OCI-LY7 (cell line): ENCODE results near the gene TBP. TPM values are rescaled to one million over a fixed set of nuclear protein-coding genes. Genes with fewer than 3 reads are reported as not detected.

Experiments
- BruUV-seq: library from RNA; stranded (reverse); fragments of 400-500 nt; replicated peaks from 2 replicates; lab custom pipeline; 2021; lab: Mats Ljungman, UMichigan
- CTCF ChIA-PET: fragments of 300-600 bp; sonication (Branson Sonifier 250); formaldehyde crosslinking; loops from one replicate; lab custom pipeline; 2022; ENCODE audit warnings: antibody characterized with exemption; ENCODE audit not compliant: unreplicated experiment; lab: Charles Lee
- POLR2A ChIA-PET: fragments of 300-600 bp; sonication (Branson Sonifier 250); formaldehyde crosslinking; loops from one replicate; lab custom pipeline; 2022; ENCODE audit warnings: antibody characterized with exemption; lab: Charles Lee
- DNase-seq: peaks from one replicate; pipeline ENCODE4 v3.0.0-alpha.2; 2015; ENCODE audit warnings: low spot score
- H2AFZ ChIP-seq: fragments of 200-600 bp; sonication (generic), shearing (Covaris generic); 2 replicates; pipeline ENCODE4 v1.6.1; 2014; ENCODE audit warnings: mild to moderate bottlenecking, antibody characterized with exemption, low read length, moderate library complexity
- H3K27ac ChIP-seq: fragments of 200-600 bp; sonication (generic); 2 replicates; pipeline ENCODE4 v1.5.1; 2014; ENCODE audit warnings: mixed run types, low read depth, mild to moderate bottlenecking, moderate library complexity, low read length, inconsistent platforms; ENCODE audit not compliant: poor library complexity, severe bottlenecking
- H3K36me3 ChIP-seq: fragments of 200-600 bp; sonication (generic); 2 replicates; pipeline ENCODE4 v1.6.1; 2014; ENCODE audit warnings: mild to moderate bottlenecking, antibody characterized with exemption, low read length, moderate library complexity, mixed read lengths; ENCODE audit not compliant: insufficient read depth
- H3K4me1 ChIP-seq: fragments of 200-600 bp; sonication (generic); 2 replicates; pipeline ENCODE4 v1.5.1; 2014; ENCODE audit warnings: mild to moderate bottlenecking, low read length; ENCODE audit not compliant: insufficient read depth, poor library complexity, severe bottlenecking
- H3K4me2 ChIP-seq: fragments of 200-600 bp; sonication (generic); 2 replicates; pipeline ENCODE4 v1.6.1; 2014; ENCODE audit warnings: mild to moderate bottlenecking, low read length
- H3K4me3 ChIP-seq: fragments of 200-600 bp; sonication (generic); 2 replicates; pipeline ENCODE4 v1.5.1; 2014; ENCODE audit warnings: mild to moderate bottlenecking, low read depth, low read length; ENCODE audit not compliant: poor library complexity, severe bottlenecking
- H3K79me2 ChIP-seq: fragments of 200-600 bp; sonication (generic); 2 replicates; pipeline ENCODE4 v1.6.1; 2016; ENCODE audit warnings: low read depth, mild to moderate bottlenecking, low read length, moderate library complexity, mixed read lengths; ENCODE audit not compliant: insufficient read depth
- H3K9me2 ChIP-seq: fragments of 200-600 bp; sonication (generic); 2 replicates; pipeline ENCODE4 v1.6.1; 2016; ENCODE audit warnings: mild to moderate bottlenecking, low read length, mixed read lengths; ENCODE audit not compliant: insufficient read depth
- H3K9me3 ChIP-seq: fragments of 200-600 bp; sonication (generic); 2 replicates; pipeline ENCODE4 v1.6.1; 2014; ENCODE audit warnings: mild to moderate bottlenecking, mixed run types, low read length, mixed read lengths
- H4K20me1 ChIP-seq: fragments of 200-600 bp; sonication (generic); 2 replicates; pipeline ENCODE4 v1.6.1; 2014; ENCODE audit warnings: mild to moderate bottlenecking, antibody characterized with exemption, low read length, moderate library complexity, mixed read lengths; ENCODE audit not compliant: insufficient read depth
- EZH2phosphoT487 ChIP-seq: fragments of 200-600 bp; sonication (generic); IDR thresholded peaks from 2 replicates; pipeline ENCODE4 v1.6.1; 2018; ENCODE audit warnings: low read depth, borderline replicate concordance, mild to moderate bottlenecking, mixed run types, antibody characterized with exemption, low read length, moderate library complexity, mixed read lengths
- intact Hi-C: fragments of 100-400 bp; cut with micrococcal nuclease; formaldehyde crosslinking; loops from one replicate; pipeline ENCODE4 v1.10.0; 2022; ENCODE audit not compliant: unreplicated experiment
- total RNA-seq, 2 experiments: library from RNA; depleted of rRNA in 1 of 2; stranded (reverse); fragments of >200 nt in 1 of 2; shearing (Covaris generic) in 1 of 2; gene quantifications; 2 replicates each; pipeline ENCODE4 v1.2.3, GENCODE V29; 2014 to 2022
- TF ChIP-seq, protein P1 (sequence below): fragments of 200-600 bp; sonication (generic); conservative IDR thresholded peaks from 2 replicates; pipeline ENCODE4 v1.5.1; 2014; ENCODE audit warnings: mild to moderate bottlenecking, antibody characterized with exemption, low read length, moderate library complexity, mixed read lengths

The TBP gene
- total RNA-seq, 2 experiments from 2014 or later: 23.3 to 29.2 TPM

DNA sequence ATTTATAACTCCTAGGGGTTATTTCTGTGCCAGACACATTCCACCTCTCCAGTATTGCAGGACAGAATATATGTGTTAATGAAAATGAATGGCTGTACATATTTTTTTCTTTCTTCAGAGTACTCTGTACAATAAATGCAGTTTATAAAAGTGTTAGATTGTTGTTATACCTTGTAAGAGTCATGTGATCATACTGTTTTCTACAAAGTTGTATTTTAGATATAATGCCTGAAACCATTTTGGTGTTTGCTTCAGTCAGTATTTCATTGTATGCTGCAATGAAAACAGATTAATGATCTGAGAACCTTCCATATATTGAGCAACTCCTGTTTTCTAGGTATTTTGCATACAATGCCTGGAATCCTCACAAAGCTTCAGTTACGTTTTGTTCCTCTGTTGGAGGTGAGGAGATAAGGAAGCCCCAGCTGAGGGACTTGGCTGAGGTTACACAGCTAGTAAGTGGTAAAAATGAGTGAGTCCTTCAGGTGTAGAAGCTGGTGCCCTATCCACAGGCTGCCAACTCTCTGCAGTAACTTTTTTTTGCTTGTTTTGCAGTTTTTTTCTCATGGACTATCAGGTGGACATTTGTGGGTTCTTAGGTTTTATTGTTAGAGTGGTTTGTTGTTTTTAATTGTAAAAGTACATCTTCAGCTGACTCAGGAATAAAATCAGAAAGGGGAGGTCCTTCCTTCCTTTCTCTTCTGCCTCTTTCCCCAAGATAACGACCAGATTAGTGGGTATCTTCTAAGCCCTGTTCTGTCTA, 18.7 kb downstream of the TBP start:
- no peak overlapping the region for H3K4me2 ChIP-seq
- intact Hi-C loops: no loop called here
- H3K4me1 ChIP-seq: no peaks in the 10 kb centered on the region
- POLR2A ChIA-PET: interaction anchor here (0.7 to 3.0 kb wide), 3 partner anchors 8 to 13 kb away, joined by 3 to 22 read pairs (median 9); partner anchors contain the start of gene PDCD2
- DNase-seq: no peak
- no peak overlapping the region for H3K4me3 ChIP-seq
- no peaks in the 10 kb centered on the region for H4K20me1 ChIP-seq
- no peaks in the 10 kb centered on the region for H3K9me3 ChIP-seq
- peaks cover 96% of the 10 kb centered on the region for H3K36me3 ChIP-seq
- CTCF ChIA-PET: no interaction called here
- TF ChIP-seq, protein P1, sequence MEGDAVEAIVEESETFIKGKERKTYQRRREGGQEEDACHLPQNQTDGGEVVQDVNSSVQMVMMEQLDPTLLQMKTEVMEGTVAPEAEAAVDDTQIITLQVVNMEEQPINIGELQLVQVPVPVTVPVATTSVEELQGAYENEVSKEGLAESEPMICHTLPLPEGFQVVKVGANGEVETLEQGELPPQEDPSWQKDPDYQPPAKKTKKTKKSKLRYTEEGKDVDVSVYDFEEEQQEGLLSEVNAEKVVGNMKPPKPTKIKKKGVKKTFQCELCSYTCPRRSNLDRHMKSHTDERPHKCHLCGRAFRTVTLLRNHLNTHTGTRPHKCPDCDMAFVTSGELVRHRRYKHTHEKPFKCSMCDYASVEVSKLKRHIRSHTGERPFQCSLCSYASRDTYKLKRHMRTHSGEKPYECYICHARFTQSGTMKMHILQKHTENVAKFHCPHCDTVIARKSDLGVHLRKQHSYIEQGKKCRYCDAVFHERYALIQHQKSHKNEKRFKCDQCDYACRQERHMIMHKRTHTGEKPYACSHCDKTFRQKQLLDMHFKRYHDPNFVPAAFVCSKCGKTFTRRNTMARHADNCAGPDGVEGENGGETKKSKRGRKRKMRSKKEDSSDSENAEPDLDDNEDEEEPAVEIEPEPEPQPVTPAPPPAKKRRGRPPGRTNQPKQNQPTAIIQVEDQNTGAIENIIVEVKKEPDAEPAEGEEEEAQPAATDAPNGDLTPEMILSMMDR: no peak
- TF ChIP-seq EZH2phosphoT487: no peak
- no TSS peak for BruUV-seq
- no peaks in the 10 kb centered on the region for H3K79me2 ChIP-seq
- H3K9me2 ChIP-seq: no peaks in the 10 kb centered on the region
- H3K27ac ChIP-seq: no peak overlapping the region
- H2AFZ ChIP-seq: no peak overlapping the region

DNA sequence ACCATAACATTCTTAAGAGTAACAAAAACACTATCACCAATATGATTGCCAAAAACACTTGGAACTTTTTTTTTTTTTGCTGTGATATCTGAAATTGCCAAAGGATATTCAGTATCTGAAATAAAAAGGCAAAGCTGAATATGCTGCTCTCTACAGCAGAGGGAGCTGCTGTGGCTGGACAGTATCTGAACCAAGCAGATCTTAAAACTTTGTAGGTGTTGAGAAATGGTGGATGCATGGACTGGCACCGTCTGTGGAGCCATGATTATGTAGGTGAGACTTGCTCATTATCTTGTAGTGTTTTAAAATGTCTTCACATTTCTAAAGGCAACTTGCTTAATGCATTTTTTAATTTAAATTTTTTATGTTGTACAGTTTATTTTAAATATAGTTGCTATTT, 21.1 kb downstream of the TBP start:
- Histone ChIP-seq H3K4me1 (no peaks in the 10 kb centered on the region), H4K20me1 (no peaks in the 10 kb centered on the region), H3K9me3 (no peaks in the 10 kb centered on the region), H3K79me2 (peaks cover 4% of the 10 kb centered on the region; the same call in 1 of the 2 replicates), H2AFZ (no peak overlapping the region), H3K36me3 (peaks cover 100% of the 10 kb centered on the region), H3K9me2 (no peaks in the 10 kb centered on the region), H3K4me3 (no peak overlapping the region), H3K4me2 (no peak overlapping the region), H3K27ac (no peak overlapping the region)
- TF ChIP-seq EZH2phosphoT487: no peak
- TF ChIP-seq, protein P1: peak; percentile 59
- POLR2A ChIA-PET: interaction anchor here (1.3 to 3.0 kb wide), 3 partner anchors 9 to 16 kb away, joined by 4 to 22 read pairs (median 9); partner anchors contain the start of gene PDCD2
- CTCF ChIA-PET: no interaction called here
- intact Hi-C loops: no loop called here
- no peak for DNase-seq
- BruUV-seq: no TSS peak

DNA sequence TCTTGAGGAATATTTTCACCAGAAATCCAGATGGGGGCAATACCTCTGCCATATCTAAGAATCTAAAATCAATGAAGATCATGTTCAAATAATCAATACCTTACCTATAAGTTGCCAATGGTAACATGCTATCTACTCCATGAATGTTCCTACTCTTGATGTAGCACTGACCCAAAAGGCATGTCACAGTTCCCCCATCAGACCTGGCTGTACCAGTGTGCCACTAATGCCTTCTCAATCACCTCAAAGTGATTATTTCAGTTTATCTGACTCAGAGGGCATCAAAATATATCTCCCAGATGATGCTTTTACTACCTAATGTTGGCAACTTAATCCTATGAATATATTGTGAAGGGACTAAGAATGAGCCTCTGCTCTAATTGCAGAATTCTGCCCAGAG, 24.7 kb downstream of the TBP start:
- no peaks in the 10 kb centered on the region for H3K9me2 ChIP-seq
- H3K27ac ChIP-seq: no peak overlapping the region
- H3K4me2 ChIP-seq: no peak overlapping the region
- CTCF ChIA-PET: no interaction called here
- peaks cover 13% of the 10 kb centered on the region; the same call in 1 of the 2 replicates for H4K20me1 ChIP-seq
- POLR2A ChIA-PET: no interaction called here
- no peaks in the 10 kb centered on the region for H3K9me3 ChIP-seq
- no peak overlapping the region for H3K4me3 ChIP-seq
- TF ChIP-seq, protein P1: no peak
- no peak for TF ChIP-seq EZH2phosphoT487
- intact Hi-C loops: no loop called here
- peaks cover 14% of the 10 kb centered on the region for H3K4me1 ChIP-seq
- H3K79me2 ChIP-seq: peaks cover 30% of the 10 kb centered on the region
- DNase-seq: no peak
- H3K36me3 ChIP-seq: peaks cover 96% of the 10 kb centered on the region
- no TSS peak for BruUV-seq
- no peak overlapping the region for H2AFZ ChIP-seq
